Prostate gland (tissue), 2 donors: ENCODE results near the gene ANXA2. TPM values are rescaled to one million over a fixed set of nuclear protein-coding genes. Genes with fewer than 3 reads are reported as not detected.

Source experiments
- DNase-seq: peaks from one replicate; pipeline ENCODE4 v3.0.0-alpha.2; 2019; ENCODE audit warnings: low spot score
- H3K27ac ChIP-seq, 2 donors: fragments of 200-600 bp; sonication (generic); 2 replicates each; pipeline ENCODE4 v1.5.1; 2017 to 2019
- H3K27me3 ChIP-seq: fragments of 200-600 bp; sonication (generic); replicated peaks from 2 replicates; pipeline ENCODE4 v1.5.1; 2019; ENCODE audit not compliant: insufficient read depth
- H3K36me3 ChIP-seq, 2 donors: fragments of 200-600 bp; sonication (generic); 1 replicate in 1 of 2; 2 replicates in 1 of 2; pipeline versions ENCODE4 v1.5.1 to v1.8.1; 2017 to 2019
- H3K4me1 ChIP-seq: fragments of 200-600 bp; sonication (generic); replicated peaks from 2 replicates; pipeline ENCODE4 v1.5.1; 2019
- H3K4me3 ChIP-seq, 2 donors: fragments of 200-600 bp; sonication (generic); 2 replicates each; pipeline ENCODE4 v1.5.1; 2017 to 2019
- H3K9me3 ChIP-seq: fragments of 200-600 bp; sonication (generic); 2 replicates; pipeline ENCODE4 v1.5.1; 2017
- CTCF ChIP-seq, 4 experiments: fragments of 200-600 bp in 2 of 4; fragments of 450-650 bp in 2 of 4; sonication (generic) in 2 of 4; IDR thresholded peaks; 1 replicate in 3 of 4; 2 replicates in 1 of 4; pipeline ENCODE4 v1.5.1; 2016 to 2019; ENCODE audit warnings: antibody characterized with exemption in 4 of 4, mild to moderate bottlenecking in 2 of 4, moderate library complexity in 2 of 4
- POLR2A ChIP-seq: fragments of 450-650 bp; IDR thresholded peaks from one replicate; pipeline ENCODE4 v1.6.1; 2016; ENCODE audit warnings: antibody characterized with exemption, mild to moderate bottlenecking
- POLR2AphosphoS5 ChIP-seq: sonication (generic); formaldehyde crosslinking; IDR thresholded peaks from one replicate; pipeline ENCODE4 v1.6.1; 2017; ENCODE audit warnings: antibody characterized with exemption
- WGBS: methylation state at CpG from one replicate; pipeline ENCODE4 v1.1.5; 2018; 5-methylcytosine and 5-hydroxymethylcytosine counted together
- intact Hi-C: fragments of 100-400 bp; cut with DNase I; formaldehyde crosslinking; loops from one replicate; pipeline ENCODE4 v1.14.2; 2022
- total RNA-seq, 2 donors: library from RNA; depleted of rRNA; stranded (reverse); fragments of >200 nt; gene quantifications; one replicate each; pipeline ENCODE4 v1.1.0, GENCODE V29; 2016

The ANXA2 gene
- total RNA-seq, 2 donors from 2014 or later = 404 to 595 TPM

GRCh38 chr15:60373327-60373726 lies 24.5 kb downstream of the ANXA2 start:
- Histone ChIP-seq H3K4me1 (peaks cover 41% of the 10 kb centered on the region), H3K36me3 (peaks cover 0 to 2% of the 10 kb centered on the region in 2 donors), H3K4me3 (no peak overlapping the region), H3K9me3 (no peaks in the 10 kb centered on the region), H3K27ac (peak overlapping the region; percentile 79 to 88), H3K27me3 (no peaks in the 10 kb centered on the region)
- TF ChIP-seq CTCF (IDR thresholded peaks at IDR 0.05) (no peak), POLR2A (no peak), POLR2AphosphoS5 (no peak)
- intact Hi-C loops = no loop called here
- WGBS = 76% methylated on average over 3 of the region's 3 CpGs
- DNase-seq = no peak

GRCh38 chr15:60372756-60373155 lies 25.0 kb downstream of the ANXA2 start:
- no peak for DNase-seq
- H3K36me3 ChIP-seq = peaks cover 0 to 2% of the 10 kb centered on the region in 2 donors
- intact Hi-C loops = no loop called here
- H3K27me3 ChIP-seq = no peaks in the 10 kb centered on the region
- peaks cover 41% of the 10 kb centered on the region for H3K4me1 ChIP-seq
- H3K9me3 ChIP-seq = no peaks in the 10 kb centered on the region
- no peak overlapping the region for H3K4me3 ChIP-seq
- H3K27ac ChIP-seq = peak overlapping the region; percentile 79 to 88
- WGBS = 91% methylated on average over 1 of the region's 1 CpG
- TF ChIP-seq POLR2AphosphoS5 (no peak), POLR2A (no peak), CTCF (IDR thresholded peaks at IDR 0.05) (no peak)

GRCh38 chr15:60372227-60372626 lies 25.6 kb downstream of the ANXA2 start:
- Histone ChIP-seq H3K27me3 (no peaks in the 10 kb centered on the region), H3K4me1 (peaks cover 41% of the 10 kb centered on the region), H3K4me3 (no peak overlapping the region), H3K9me3 (no peaks in the 10 kb centered on the region), H3K36me3 (peaks cover 0 to 2% of the 10 kb centered on the region in 2 donors), H3K27ac (peak overlapping the region; percentile 79 to 88)
- 95% methylated on average over 4 of the region's 4 CpGs for WGBS
- no peak for TF ChIP-seq CTCF (IDR thresholded peaks at IDR 0.05)
- TF ChIP-seq POLR2AphosphoS5 = no peak
- no peak for TF ChIP-seq POLR2A
- DNase-seq = no peak
- intact Hi-C loops = no loop called here

- TF ChIP-seq POLR2AphosphoS5 (peak; percentile 95), POLR2A (no peak), CTCF (IDR thresholded peaks at IDR 0.05) (peak in 1 of 4 experiments; percentile 6)
- H3K4me1 ChIP-seq = peaks cover 38% of the 10 kb centered on the region
- H3K9me3 ChIP-seq = no peaks in the 10 kb centered on the region
- WGBS = 33% methylated on average over 20 of the region's 20 CpGs
- intact Hi-C loops = no loop called here
- H3K27me3 ChIP-seq = no peaks in the 10 kb centered on the region
- no peaks in the 10 kb centered on the region for H3K36me3 ChIP-seq
- peak overlapping the region; percentile 79 to 88 for H3K27ac ChIP-seq
- H3K4me3 ChIP-seq = no peak overlapping the region
- DNase-seq = peak; percentile 91
These were observed 26.4 kb downstream of the ANXA2 start for GRCh38 chr15:60371175-60372051.

- no peaks in the 10 kb centered on the region for H3K36me3 ChIP-seq
These were observed 27.0 kb downstream of the ANXA2 start for GRCh38 chr15:60370869-60371136.

More at GRCh38 chr15:60370869-60371136, 27.0 kb downstream of the ANXA2 start:
- no peak for DNase-seq
- Histone ChIP-seq H3K4me1 (peaks cover 34% of the 10 kb centered on the region), H3K27ac (peak overlapping the region; percentile 79 to 88), H3K27me3 (no peaks in the 10 kb centered on the region), H3K4me3 (no peak overlapping the region), H3K9me3 (no peaks in the 10 kb centered on the region)
- intact Hi-C loops = no loop called here
- WGBS = 57% methylated on average over 1 of the region's 1 CpG
- TF ChIP-seq CTCF (IDR thresholded peaks at IDR 0.05) (no peak), POLR2AphosphoS5 (no peak), POLR2A (no peak)
